Activated naive CD8-positive, alpha-beta T cell (primary cell): ENCODE data around the gene NCK1.
"Not testable (repeated sequence)": the region's sequence is repeated elsewhere in the genome, so short reads cannot be mapped to it uniquely, and the experiment has no call there.

ENCODE experiments used
- H3K27ac Mint-ChIP-seq: one replicate; pipeline ENCODE4 v1.8.0; 2021; ENCODE audit warnings: mixed read lengths
- H3K27me3 Mint-ChIP-seq: one replicate; pipeline ENCODE4 v1.8.0; 2021; ENCODE audit warnings: mixed read lengths
- H3K36me3 Mint-ChIP-seq: one replicate; pipeline ENCODE4 v1.8.0; 2021; ENCODE audit warnings: mixed read lengths
- H3K4me1 Mint-ChIP-seq: one replicate; pipeline ENCODE4 v1.8.0; 2021; ENCODE audit warnings: low read depth, mixed read lengths
- H3K4me3 Mint-ChIP-seq: one replicate; pipeline ENCODE4 v1.8.0; 2021; ENCODE audit warnings: mild to moderate bottlenecking, mixed read lengths
- H3K9me3 Mint-ChIP-seq: one replicate; pipeline ENCODE4 v1.8.0; 2021; ENCODE audit warnings: low read depth, mixed read lengths

Gene NCK1

DNA sequence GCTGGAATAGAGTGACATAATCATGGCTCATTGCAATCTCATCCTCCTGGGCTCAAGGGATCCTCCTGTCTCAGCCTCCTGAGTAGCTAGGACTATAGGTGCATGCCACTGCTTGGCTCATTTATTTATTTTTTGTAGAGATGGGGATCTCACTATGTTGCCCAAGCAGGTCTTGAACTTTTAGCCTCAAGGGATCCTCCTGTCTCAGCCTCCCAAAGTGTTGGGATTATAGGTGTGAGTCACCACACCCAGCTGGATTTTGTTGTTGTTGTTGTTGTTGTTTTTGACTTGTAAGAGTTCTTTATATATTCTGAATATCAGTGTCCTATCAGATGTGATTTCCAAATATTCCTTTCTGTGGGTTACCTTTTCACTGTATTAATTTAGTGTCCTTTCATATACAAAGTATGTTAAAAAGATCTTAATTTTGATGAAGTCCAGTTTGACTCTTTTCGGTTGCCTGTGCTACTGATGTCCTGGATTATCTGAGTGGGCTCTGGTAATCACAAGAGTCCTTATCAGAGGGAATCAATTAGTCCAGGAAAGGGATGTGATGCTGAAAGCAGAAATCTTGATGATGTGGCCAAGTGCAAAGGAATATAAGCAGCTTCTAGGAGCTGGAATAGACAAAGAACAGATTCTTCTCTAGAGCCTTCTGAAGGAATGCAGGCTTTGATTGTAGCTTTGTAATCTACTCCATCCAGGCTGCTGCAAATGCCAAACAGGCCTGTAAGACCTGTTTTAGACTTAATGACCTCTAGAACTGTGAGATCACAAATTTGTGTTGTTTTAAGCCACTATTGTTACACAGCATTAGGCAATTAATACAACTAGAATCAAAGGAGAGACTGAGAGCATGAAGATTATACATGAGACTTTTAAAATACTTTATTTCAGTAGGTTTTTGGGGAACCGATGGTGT is 30.2 kb downstream of the NCK1 start:
- Mint-ChIP-seq H3K27me3 (no peaks in the 10 kb centered on the region), H3K27ac (no peak overlapping the region), H3K4me1 (peaks cover 65% of the 10 kb centered on the region), H3K4me3 (peak overlapping the region; percentile 10), H3K36me3 (peaks cover 21% of the 10 kb centered on the region), H3K9me3 (no peaks in the 10 kb centered on the region)

DNA sequence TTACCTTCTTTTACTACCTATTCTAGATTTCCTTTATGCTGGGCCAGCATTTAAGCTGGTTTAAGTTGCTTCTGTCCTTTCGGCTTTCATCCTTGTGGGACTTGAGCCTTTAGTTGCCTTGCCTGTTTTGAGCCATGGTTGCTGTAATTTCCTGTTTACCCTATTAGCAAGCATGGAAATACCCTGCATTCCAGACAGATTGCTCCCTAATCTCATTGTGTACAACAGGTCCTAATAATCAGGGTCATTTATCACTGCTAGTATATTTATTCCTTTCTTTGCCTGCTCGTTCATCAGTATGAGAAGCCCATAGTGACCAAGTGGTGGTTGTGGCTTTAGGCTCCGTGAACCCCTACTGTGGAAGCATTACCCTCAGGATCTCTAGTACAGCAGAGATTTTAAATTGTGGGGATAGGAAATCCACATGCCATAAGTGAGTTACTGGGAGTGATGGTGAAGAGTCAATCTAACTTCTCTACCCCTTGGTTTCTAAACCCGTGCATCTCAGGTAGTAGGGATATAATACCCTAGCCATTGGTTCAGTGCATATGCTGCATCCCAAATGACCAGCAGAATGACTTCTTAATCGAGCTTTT is 31.9 kb downstream of the NCK1 start:
- no peak overlapping the region for H3K27ac Mint-ChIP-seq
- no peaks in the 10 kb centered on the region for H3K27me3 Mint-ChIP-seq
- H3K4me1 Mint-ChIP-seq = peaks cover 65% of the 10 kb centered on the region
- peaks cover 21% of the 10 kb centered on the region for H3K36me3 Mint-ChIP-seq
- no peak overlapping the region for H3K4me3 Mint-ChIP-seq
- no peaks in the 10 kb centered on the region for H3K9me3 Mint-ChIP-seq

DNA sequence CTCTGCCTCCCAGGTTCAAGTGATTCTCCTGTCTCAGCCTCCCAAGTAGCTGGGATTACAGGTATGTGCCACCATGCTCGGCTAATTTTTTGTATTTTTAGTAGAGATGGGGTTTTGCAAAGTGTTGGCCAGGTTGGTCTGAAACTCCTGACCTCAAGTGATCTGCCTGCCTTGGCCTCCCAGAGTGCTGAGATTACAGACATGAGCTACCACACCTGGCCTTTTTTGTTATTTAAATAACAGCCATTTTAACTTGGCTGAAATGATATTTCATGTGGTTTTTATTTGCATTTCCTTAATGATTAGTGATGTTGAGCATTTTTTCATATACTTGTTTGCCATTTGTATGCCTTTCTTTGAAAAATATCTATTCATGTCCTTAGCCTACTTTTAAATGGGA is 35.2 kb downstream of the NCK1 start:
- peaks cover 14% of the 10 kb centered on the region for H3K36me3 Mint-ChIP-seq
- H3K4me1 Mint-ChIP-seq = peaks cover 74% of the 10 kb centered on the region
- not testable (repeated sequence) for H3K27ac Mint-ChIP-seq, H3K27me3 Mint-ChIP-seq, H3K4me3 Mint-ChIP-seq, H3K9me3 Mint-ChIP-seq

DNA sequence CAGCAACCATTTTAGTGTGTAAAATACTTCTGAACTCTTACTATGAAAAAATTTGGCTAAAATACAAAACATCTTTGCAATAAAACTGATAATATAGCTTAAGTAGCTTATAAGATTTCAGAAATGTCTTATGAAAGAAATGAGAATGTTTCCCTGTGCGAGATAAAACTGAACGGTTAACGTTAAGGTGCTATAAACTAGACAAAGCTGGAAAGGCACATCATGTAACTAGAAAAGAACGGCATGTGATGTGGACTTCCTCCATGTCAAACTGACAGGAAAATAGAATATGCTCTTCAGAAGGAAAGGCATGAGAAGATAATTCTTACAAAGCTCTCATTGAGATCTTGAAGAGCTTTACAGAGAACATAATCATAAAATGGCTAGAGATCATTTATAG is 36.5 kb downstream of the NCK1 start:
- Mint-ChIP-seq H3K9me3 (peaks cover 7% of the 10 kb centered on the region), H3K4me1 (peaks cover 70% of the 10 kb centered on the region), H3K27ac (peak overlapping the region; percentile 47), H3K4me3 (peak overlapping the region; percentile 51), H3K27me3 (no peaks in the 10 kb centered on the region), H3K36me3 (peaks cover 22% of the 10 kb centered on the region)

DNA sequence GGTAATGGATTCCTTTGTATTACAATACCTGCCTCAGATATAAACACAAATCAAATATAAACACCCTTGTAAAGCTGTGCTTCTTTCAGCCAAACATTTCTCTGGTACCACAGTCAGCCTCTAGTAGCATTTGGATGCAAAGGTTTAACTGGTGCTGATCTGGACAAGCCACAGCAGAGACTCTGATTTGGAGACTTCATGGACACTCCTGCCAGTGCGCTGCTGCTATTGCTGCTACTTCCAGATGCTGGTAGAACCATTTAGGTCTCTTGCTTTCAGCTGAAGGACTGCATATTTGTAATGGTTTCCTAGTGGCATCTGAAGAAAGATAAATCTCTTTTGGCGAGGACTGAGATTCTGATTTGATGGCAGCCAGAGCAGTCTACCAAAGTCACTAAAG is 36.9 kb downstream of the NCK1 start:
- peaks cover 24% of the 10 kb centered on the region for H3K36me3 Mint-ChIP-seq
- peak overlapping the region; percentile 47 for H3K27ac Mint-ChIP-seq
- H3K4me1 Mint-ChIP-seq = peaks cover 66% of the 10 kb centered on the region
- peaks cover 7% of the 10 kb centered on the region for H3K9me3 Mint-ChIP-seq
- H3K27me3 Mint-ChIP-seq = no peaks in the 10 kb centered on the region
- peak overlapping the region; percentile 51 for H3K4me3 Mint-ChIP-seq

DNA sequence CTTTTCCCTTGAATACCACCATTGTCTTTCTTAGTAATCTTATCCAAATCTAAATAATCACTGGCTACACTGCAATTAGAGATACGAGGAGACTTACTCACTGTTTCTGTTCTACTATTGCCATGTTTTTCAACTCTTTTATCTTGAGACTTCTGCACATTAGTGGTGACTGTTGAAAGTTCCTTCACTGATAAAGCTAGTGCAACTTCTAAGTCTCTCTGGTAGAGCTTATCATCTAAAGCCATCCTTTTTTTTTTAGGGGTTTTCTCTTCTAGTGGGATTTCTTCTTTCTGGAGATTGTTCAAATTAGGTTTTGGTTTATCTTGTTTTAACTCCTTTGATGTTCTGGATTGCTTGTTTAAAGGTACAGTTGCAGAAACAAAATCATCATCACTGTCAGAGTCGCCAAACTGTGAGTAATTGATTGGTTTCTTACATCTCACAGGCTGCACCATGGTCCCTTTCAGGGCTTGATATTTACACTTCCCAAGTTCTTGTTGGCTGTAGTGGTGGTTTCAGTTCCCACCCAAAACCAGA is 37.7 kb downstream of the NCK1 start:
- Mint-ChIP-seq H3K36me3 (peaks cover 27% of the 10 kb centered on the region), H3K9me3 (peaks cover 7% of the 10 kb centered on the region), H3K27ac (peak overlapping the region; percentile 18), H3K4me1 (peaks cover 60% of the 10 kb centered on the region), H3K4me3 (peak overlapping the region; percentile 2), H3K27me3 (no peaks in the 10 kb centered on the region)

DNA sequence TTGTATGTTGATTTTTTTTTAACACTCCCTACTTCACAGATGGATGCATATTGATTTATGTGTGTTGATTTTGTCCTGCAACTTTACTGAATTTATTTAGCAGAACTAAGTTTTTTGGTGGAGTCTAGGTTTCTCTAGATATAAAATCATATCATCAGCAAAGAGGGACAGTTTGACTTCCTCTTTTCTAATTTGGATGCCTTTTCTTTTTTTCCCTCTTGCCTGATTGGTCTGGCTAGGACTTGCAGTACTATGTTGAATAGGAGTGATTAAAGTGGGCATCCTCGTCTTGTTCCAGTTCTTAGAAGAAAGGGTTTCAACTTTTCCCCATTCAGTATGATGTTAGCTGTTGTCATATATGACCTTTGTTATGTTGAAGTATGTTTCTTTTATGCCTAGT is 38.7 kb downstream of the NCK1 start:
- Mint-ChIP-seq H3K27ac (peak overlapping the region; percentile 46), H3K4me3 (peak overlapping the region; percentile 6), H3K4me1 (peaks cover 60% of the 10 kb centered on the region), H3K36me3 (peaks cover 27% of the 10 kb centered on the region)
- not testable (repeated sequence) for H3K9me3 Mint-ChIP-seq, H3K27me3 Mint-ChIP-seq

DNA sequence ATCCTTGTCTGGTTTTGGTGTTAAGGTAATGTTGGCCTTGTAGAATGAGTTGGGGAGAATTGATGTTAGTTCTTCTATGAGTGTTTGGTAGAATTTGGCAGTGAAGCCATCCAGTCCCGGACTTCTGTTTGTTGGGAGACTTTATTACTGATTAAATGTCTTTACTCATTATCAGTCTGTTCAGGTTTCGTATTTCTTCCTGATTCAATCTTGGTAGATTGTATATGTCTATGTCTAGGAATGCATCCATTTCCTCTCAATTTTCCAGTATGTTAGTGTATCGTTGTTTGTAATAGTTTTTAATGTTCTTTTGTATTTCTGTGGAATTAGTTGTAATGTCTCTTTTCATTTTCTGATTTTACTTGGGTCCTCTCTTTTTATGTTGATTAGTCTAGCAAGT is 39.4 kb downstream of the NCK1 start:
- Mint-ChIP-seq H3K27me3 (no peaks in the 10 kb centered on the region), H3K4me3 (no peak overlapping the region), H3K4me1 (peaks cover 62% of the 10 kb centered on the region), H3K36me3 (peaks cover 28% of the 10 kb centered on the region), H3K9me3 (peaks cover 7% of the 10 kb centered on the region), H3K27ac (no peak overlapping the region)

DNA sequence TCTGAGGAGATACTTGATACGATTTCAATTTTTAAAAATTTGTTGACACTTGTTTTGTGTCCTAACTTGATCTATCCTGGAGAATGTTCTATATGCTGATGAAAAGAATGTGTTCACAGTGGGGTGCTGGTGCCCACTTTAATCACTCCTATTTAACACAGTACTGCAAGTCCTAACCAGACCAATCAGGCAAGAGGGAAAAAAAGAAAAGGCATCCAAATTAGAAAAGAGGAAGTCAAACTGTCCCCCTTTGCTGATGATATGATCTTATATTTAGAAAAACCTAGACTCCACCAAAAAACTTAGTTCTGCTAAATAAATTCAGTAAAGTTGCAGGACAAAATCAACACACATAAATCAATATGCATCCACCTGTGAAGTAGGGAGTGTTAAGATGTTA is 40.5 kb downstream of the NCK1 start:
- H3K36me3 Mint-ChIP-seq = peaks cover 26% of the 10 kb centered on the region
- H3K27ac Mint-ChIP-seq = peak overlapping the region; percentile 11
- H3K4me3 Mint-ChIP-seq, H3K9me3 Mint-ChIP-seq, H3K27me3 Mint-ChIP-seq: not testable (repeated sequence)
- H3K4me1 Mint-ChIP-seq = peaks cover 68% of the 10 kb centered on the region

DNA sequence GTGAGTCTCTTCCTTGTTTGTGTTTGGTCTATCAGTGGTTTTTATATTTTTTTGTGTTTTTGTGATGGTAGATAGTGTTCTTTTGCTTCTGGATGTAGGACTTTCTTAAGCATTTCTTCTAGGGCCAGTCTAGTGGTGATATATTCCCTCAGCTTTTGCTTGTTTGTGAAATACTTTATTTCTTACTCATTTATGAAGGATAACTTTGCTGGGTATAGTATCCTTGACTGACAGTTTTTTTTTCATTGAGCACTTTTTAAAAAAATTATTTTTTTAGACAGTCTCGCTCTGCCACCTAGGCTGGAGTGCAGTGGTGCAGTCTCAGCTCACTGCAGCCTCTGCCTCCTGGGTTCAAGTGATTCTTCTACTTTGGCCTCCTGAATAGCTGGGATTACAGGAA is 41.9 kb downstream of the NCK1 start:
- H3K9me3 Mint-ChIP-seq = peaks cover 7% of the 10 kb centered on the region
- no peak overlapping the region for H3K4me3 Mint-ChIP-seq
- H3K4me1 Mint-ChIP-seq = peaks cover 71% of the 10 kb centered on the region
- no peak overlapping the region for H3K27ac Mint-ChIP-seq
- no peaks in the 10 kb centered on the region for H3K27me3 Mint-ChIP-seq
- H3K36me3 Mint-ChIP-seq = peaks cover 28% of the 10 kb centered on the region

GRCh38 chr3:136904746-136905145 is 42.7 kb downstream of the NCK1 start:
- no peaks in the 10 kb centered on the region for H3K27me3 Mint-ChIP-seq
- peaks cover 71% of the 10 kb centered on the region for H3K4me1 Mint-ChIP-seq
- peaks cover 7% of the 10 kb centered on the region for H3K9me3 Mint-ChIP-seq
- H3K36me3 Mint-ChIP-seq = peaks cover 28% of the 10 kb centered on the region
- no peak overlapping the region for H3K4me3 Mint-ChIP-seq
- no peak overlapping the region for H3K27ac Mint-ChIP-seq

DNA sequence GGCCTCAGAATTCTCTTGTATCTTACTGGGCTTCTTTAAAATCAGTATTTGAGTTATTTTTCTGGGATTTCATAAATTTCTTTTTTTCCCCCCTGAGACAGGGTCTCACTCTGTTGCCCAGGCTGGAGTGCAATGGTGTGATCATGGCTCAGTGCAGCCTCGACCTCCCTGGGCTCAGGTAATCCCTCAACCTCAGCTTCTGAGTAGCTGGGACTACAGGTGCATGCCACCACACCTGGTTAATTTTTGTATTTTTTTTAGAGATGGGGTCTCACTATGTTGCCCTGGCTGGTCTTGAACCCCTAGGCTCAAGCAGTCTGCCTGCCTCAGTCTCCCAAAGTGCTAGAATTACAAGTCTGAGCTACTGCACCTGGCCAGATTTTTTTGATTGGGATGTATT is 43.5 kb downstream of the NCK1 start:
- Mint-ChIP-seq H3K27me3 (no peaks in the 10 kb centered on the region), H3K4me1 (peaks cover 71% of the 10 kb centered on the region), H3K36me3 (peaks cover 22% of the 10 kb centered on the region), H3K9me3 (peaks cover 7% of the 10 kb centered on the region), H3K27ac (no peak overlapping the region), H3K4me3 (no peak overlapping the region)

DNA sequence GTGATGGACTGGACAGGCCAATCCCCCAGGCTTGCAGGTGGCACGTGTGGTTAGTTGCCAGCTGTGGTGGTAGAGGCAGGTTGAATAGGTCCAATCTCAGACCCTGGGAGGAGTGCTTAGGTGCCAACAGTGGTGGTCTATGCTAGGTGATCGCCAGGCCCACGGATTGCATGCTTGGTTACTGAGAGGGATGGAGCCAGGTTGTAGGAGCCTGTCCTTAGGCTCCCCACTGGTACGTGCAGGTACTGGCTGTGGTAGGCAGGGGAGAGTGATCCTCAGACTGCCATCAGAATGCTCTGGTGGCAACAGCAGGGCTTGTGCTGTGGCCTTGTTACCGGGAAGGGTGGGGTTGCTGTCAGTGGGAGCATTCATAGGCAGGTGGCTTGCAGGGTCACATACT is 44.7 kb downstream of the NCK1 start:
- Mint-ChIP-seq H3K4me1 (peaks cover 69% of the 10 kb centered on the region), H3K27ac (peak overlapping the region; percentile 42), H3K9me3 (peaks cover 7% of the 10 kb centered on the region), H3K4me3 (no peak overlapping the region), H3K27me3 (no peaks in the 10 kb centered on the region), H3K36me3 (peaks cover 21% of the 10 kb centered on the region)

DNA sequence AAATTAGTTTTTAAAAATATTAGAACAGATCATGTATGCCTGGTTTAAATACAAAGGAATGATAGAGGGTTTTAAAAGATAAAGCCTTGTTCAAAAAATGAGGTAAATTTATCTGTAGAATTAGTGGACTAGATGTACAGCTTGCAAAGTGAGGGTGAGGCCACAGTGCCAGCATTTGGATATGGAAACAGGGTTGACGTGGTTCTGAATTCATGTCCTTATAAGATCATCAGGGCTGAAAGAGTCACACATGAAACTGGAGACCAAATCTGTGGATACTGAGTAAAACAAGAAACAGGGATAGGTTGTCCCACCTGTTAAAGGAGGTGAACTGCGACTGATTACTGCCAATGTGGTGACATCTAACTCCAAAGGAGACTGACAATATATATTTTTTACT is 46.3 kb downstream of the NCK1 start:
- Mint-ChIP-seq H3K27me3 (no peaks in the 10 kb centered on the region), H3K27ac (peak overlapping the region; percentile 79), H3K4me1 (peaks cover 70% of the 10 kb centered on the region), H3K36me3 (peaks cover 22% of the 10 kb centered on the region), H3K9me3 (no peaks in the 10 kb centered on the region), H3K4me3 (no peak overlapping the region)

DNA sequence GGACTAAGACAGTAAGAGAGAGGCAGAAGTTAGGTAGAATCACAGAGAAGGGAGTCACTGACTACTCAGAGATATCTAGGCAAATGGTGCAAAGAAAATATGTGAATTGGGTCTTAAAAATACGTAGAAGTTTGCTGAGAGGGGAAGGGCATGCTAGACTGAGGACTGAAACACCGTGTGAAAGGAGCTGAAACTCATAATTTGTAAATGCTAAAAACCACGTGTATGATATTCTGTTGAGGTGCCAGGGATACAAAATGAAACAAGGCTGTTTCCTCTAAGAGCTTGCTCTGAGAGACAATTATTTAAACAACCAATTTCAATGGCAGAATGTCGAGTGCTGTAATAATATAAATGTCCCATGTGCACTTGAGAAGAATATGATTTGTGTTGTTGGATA is 47.2 kb downstream of the NCK1 start:
- H3K36me3 Mint-ChIP-seq = peaks cover 20% of the 10 kb centered on the region
- H3K4me1 Mint-ChIP-seq = peaks cover 75% of the 10 kb centered on the region
- H3K27me3 Mint-ChIP-seq = no peaks in the 10 kb centered on the region
- peak overlapping the region; percentile 13 for H3K4me3 Mint-ChIP-seq
- peak overlapping the region; percentile 79 for H3K27ac Mint-ChIP-seq
- H3K9me3 Mint-ChIP-seq = no peaks in the 10 kb centered on the region
